Measurements from ENCODE around the gene ICAM1.
A peak's percentile ranks its signal among the peaks of the same experiment; 100 is the strongest.
"Not testable (repeated sequence)": the region's sequence is repeated elsewhere in the genome, so short reads cannot be mapped to it uniquely, and the experiment has no call there.

Gene ICAM1

DNA sequence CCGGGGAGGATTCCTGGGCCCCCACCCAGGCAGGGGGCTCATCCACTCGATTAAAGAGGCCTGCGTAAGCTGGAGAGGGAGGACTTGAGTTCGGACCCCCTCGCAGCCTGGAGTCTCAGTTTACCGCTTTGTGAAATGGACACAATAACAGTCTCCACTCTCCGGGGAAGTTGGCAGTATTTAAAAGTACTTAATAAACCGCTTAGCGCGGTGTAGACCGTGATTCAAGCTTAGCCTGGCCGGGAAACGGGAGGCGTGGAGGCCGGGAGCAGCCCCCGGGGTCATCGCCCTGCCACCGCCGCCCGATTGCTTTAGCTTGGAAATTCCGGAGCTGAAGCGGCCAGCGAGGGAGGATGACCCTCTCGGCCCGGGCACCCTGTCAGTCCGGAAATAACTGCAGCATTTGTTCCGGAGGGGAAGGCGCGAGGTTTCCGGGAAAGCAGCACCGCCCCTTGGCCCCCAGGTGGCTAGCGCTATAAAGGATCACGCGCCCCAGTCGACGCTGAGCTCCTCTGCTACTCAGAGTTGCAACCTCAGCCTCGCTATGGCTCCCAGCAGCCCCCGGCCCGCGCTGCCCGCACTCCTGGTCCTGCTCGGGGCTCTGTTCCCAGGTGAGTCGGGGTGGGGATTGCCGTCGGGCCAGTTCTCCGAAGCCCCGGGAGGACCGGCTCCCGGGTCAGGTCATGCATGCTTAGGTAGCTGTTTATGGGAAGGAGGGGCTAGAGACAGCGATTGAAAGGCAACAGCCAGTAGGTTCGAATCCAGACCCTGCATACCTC lies at the start of gene ICAM1:
Gene ICAM1, plus strand, starts transcription at position 505 of the 779 bp plus-strand sequence. Its CDS starts 40 bp downstream, at position 545.
- peak; percentile 60 to 75 (median 74) for DNase-seq (ENCODE audit: low read depth in 2 of 3, low spot score in 1 of 3)

- DNase-seq (ENCODE audit: low read depth in 2 of 3, low spot score in 1 of 3), result no peak
Measured at GRCh38 chr19:10222201-10222890, 48.6 kb upstream of the ICAM1 start.

DNA sequence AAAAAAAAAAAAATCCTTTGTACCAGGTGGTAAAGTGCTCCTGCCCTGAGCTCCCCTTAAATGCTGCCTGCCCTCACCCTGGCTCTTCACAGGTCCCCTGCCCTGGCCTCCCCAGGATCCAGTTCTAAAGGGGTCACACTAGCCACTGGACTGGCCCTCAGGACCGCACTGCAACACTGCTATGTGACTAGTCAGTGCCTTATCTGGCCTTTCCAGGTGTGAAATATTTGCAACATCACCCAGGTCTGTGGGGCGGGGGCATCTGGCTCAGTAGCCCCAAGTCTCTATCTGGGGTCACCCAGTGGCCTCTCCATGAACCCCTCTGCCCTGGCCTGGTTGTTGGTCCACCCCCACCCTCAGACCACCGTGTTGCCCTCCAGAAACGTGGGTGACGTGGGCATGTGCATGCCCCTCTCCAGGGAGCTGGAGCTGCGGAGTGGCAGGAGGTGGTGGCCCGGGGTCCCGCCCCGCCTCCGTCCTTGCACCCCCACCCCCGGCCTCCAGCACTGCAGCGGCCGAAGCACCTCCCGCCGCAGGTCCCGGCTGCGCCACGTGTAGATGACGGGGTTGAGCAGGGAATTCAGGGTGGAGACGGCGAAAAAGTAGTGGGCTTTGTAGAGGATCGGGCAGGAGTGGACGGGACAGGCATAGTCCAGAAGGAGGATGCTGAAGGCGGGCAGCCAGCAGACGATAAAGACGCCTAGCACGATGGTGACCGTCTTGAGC lies 47.3 kb upstream of the ICAM1 start:
- DNase-seq (ENCODE audit: low read depth in 2 of 3, low spot score in 1 of 3), result no peak

DNA sequence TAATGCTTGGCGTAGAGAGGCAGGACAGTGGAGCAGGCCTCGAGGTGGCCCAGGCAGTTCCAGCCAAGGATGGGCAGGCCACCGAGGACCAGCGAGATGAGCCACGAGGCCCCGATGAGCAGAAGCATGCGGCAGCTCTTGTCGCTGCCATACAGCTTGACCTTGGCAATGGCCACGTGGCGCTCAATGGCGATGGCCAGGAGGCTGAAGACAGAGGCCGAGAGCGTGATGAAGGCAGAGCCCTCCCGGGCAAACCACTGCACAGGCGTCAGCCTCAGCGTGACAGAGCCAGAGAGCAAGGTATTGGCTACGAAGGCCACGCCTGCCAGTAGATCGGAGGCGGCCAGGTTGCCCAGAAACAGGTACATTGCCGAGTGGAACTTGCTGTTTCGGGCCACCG lies 46.6 kb upstream of the ICAM1 start:
- DNase-seq (ENCODE audit: low read depth in 2 of 3, low spot score in 1 of 3), result no peak

- DNase-seq (ENCODE audit: low read depth in 2 of 3, low spot score in 1 of 3), result no peak
Measured at GRCh38 chr19:10226021-10226375, 44.9 kb upstream of the ICAM1 start.

DNA sequence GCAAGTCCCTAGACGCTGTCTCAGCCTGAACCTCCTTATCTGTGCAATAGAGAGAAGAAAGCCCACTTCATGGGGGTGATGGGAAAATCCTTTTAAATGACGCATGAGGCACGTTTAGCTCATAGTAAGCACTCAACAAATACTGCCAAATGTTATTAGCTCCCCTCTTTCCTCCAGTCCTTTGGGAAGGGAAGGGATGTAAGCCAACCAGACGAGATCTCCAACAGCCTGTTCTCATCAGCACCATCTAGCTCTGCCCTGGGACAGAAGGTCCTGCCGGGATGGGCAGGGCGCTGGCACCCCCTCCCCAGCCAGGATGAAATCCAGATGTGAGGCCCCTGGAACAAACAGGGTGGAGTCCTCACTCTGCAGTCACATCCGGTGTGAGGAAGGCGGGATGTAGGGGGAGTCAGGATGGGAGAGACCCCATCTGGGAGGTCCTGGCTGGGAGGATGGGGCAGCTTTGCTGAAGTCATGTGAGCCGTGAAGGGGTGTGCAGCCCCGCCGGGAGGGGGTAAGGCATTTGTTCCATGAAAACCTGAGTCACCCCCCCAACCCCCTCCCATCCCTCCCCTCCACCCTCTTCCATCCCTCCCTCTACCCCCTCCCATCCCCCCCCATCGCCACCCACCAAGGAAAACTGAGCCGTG lies 44.4 kb upstream of the ICAM1 start:
- no peak for DNase-seq (ENCODE audit: low read depth in 2 of 3, low spot score in 1 of 3)

GRCh38 chr19:10227026-10227971 lies 43.6 kb upstream of the ICAM1 start:
- no peak for DNase-seq (ENCODE audit: low read depth in 2 of 3, low spot score in 1 of 3)

- no peak for DNase-seq (ENCODE audit: low read depth in 2 of 3, low spot score in 1 of 3)
Measured at GRCh38 chr19:10228393-10228792, 42.5 kb upstream of the ICAM1 start.

- DNase-seq (ENCODE audit: low read depth in 2 of 3, low spot score in 1 of 3), result peak in 1 of 3 donors; percentile 41
Measured at GRCh38 chr19:10228920-10229319, 42.0 kb upstream of the ICAM1 start.

- DNase-seq (ENCODE audit: low read depth in 2 of 3, low spot score in 1 of 3), result peak in 2 of 3 donors; percentile 22 to 54
Measured at GRCh38 chr19:10230173-10230860, 40.6 kb upstream of the ICAM1 start.

- peak; percentile 44 to 66 (median 48) for DNase-seq (ENCODE audit: low read depth in 2 of 3, low spot score in 1 of 3)
Measured at GRCh38 chr19:10230861-10231611, 39.9 kb upstream of the ICAM1 start, which contains the start of gene S1PR2. S1PR2 (minus strand) TSS chr19:10231331; CDS start chr19:10224905, 6,426 bp downstream.

DNA sequence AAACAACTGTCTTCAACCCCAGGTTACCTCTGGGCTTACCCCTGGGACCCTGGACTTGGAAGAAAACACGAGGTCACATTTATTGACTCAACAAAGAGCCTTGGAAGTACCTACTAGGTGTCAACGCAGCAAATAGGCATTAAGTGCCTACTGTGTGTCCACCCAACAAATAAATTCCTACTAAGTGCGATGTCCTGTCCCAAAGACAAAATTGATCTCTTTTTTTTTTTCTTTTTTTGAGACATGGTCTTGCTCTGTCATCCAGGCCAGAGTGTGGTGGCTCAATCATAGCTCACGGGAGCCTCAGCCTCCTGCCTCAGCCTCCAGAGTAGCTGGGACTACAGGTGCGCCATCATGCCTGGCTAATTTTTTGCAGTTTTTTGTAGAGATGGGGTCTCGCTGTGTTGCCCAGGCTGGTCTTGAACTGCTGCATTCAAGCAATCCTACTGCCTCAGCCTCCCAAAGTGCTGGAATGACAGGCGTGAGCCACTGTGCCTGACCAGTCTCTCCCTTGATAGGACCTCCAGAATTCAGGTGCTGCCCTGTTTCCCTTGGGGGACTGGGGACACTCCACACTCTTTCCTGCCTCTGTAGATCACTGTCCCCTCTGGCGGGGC lies 39.2 kb upstream of the ICAM1 start:
- no peak for DNase-seq (ENCODE audit: low read depth in 2 of 3, low spot score in 1 of 3)

GRCh38 chr19:10233946-10234345 lies 37.0 kb upstream of the ICAM1 start:
- no peak for DNase-seq (ENCODE audit: low read depth in 2 of 3, low spot score in 1 of 3)

DNA sequence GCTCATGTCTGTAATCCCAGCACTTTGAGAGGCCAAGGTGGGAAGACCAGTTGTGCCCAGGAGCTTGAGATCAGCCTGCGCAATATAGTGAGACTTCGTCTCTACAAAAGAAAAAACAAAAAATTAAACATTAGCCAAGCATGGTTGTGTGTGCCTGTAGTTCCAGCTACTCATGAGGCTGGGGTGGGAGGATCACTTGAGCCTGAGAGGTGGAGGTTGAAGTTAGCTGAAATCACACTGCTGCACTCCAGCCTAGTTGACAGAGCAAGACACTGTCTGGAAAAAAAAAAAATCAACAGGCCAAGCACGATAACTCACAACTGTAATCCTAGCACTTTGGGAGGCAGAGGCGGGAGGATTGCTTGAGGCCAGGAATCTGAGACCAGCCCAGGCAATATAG lies 35.9 kb upstream of the ICAM1 start:
- DNase-seq (ENCODE audit: low read depth in 2 of 3, low spot score in 1 of 3), result no peak

GRCh38 chr19:10235409-10235808 lies 35.5 kb upstream of the ICAM1 start:
- DNase-seq (ENCODE audit: low read depth in 2 of 3, low spot score in 1 of 3), result not testable (repeated sequence)

DNA sequence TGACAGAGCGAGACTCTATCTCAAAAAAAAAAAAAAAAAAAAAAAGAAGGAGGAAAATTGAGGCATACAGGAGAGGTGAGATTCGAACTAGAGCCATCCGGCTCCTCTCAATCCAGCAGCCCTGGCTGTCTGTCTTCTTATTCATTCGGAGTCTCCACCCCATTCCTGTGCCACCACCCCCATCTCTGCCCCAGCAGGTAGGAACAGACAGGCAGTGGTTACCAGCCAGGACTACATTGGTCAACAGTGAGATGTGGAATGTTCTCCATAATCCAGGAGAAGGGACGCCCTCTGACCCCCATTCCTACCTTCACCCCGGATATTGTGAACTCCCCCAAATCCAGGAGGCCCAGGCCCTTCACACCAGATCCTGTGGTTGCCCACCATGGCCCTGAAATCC lies 33.2 kb upstream of the ICAM1 start:
- DNase-seq (ENCODE audit: low read depth in 2 of 3, low spot score in 1 of 3), result no peak

DNA sequence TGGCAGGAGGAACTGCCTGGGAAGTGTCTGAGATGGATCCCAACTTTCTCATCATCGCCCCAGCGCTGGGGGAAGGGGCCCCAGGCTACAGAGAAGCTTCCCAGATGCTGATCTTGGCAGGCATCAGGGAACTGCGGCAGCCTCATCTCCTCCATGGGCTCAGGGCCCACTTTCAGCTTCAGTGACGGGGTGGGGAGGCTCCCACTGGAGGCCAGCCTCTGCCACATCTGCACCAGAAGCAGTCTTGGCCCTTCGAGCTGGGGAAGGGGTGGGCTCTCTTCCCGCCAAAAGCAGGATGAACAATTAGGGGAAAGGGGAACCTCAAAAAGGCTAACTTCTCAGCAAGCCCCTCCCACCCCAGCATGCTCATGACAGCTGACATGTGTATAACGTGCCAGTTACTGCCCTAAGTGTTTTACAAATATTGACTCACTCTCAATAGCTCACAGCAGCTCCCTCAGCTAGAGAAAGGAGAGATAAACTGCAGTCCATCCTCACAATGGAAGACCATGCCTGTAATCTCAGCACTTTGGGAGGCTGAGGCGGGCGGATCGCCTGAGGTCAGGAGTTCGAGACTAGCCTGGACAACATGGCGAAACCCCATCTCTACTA lies 32.6 kb upstream of the ICAM1 start:
- no peak for DNase-seq (ENCODE audit: low read depth in 2 of 3, low spot score in 1 of 3)

DNA sequence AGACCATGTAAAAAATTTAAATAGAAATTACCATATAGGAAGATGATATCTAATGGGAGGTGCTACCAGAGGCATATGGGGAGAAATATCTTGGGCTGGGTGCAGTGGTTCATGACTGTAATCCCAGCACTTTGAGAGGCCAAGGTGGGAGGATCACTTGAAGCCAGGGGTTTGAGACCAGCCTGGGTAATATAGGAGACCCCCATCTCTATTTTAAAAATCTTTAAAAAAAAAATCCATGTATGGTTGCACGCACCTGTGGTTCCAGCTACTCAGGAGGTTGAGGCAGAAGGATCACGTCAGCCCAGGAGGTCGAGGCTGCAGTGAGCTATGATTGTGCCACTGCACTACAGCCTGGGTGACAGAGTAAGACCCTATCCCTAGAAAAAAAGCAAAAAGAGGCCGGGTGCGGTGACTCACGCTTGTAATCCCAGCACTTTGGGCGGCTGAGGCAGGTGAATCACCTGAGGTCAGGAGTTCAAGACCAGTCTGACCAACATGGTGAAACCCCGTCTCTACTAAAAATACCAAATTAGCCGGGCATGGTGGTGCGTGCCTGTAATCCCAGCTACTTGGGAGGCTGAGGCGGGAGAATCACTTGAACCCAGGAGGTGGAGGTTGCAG lies 29.0 kb upstream of the ICAM1 start:
- DNase-seq (ENCODE audit: low read depth in 2 of 3, low spot score in 1 of 3), result not testable (repeated sequence)

Measured in stimulated activated CD4-positive, alpha-beta T cell treated with anti-CD3 and anti-CD28 coated beads, Interleukin-12 subunit alpha, Interleukin-12 subunit beta, amount 100 ng/mL, for 48 hours (primary cell).